H9 (cell line): ENCODE data around the gene IGFALS. TPM values are rescaled to one million over a fixed set of nuclear protein-coding genes. Genes with fewer than 3 reads are reported as not detected.

Experiments
- DNase-seq: peaks from one replicate; pipeline ENCODE4 v3.0.0-alpha.2; 2017
- H2AFZ ChIP-seq: one replicate; pipeline ENCODE4 v1.6.1; 2013; ENCODE audit warnings: mild to moderate bottlenecking, low read length, control low read depth, moderate library complexity
- H2AK5ac ChIP-seq: 2 replicates; pipeline ENCODE4 v1.6.1; 2013; ENCODE audit warnings: low read length, control low read depth, mixed read lengths; ENCODE audit not compliant: insufficient read length
- H2BK120ac ChIP-seq: one replicate; pipeline ENCODE4 v1.6.1; 2013; ENCODE audit warnings: low read depth, mild to moderate bottlenecking, low read length, control low read depth, inconsistent platforms; ENCODE audit not compliant: poor library complexity, severe bottlenecking
- H2BK12ac ChIP-seq: 2 replicates; pipeline ENCODE4 v1.6.1; 2013; ENCODE audit warnings: low read length, control low read depth, mixed read lengths, low read depth; ENCODE audit not compliant: insufficient read length
- H2BK15ac ChIP-seq: 2 replicates; pipeline ENCODE4 v1.6.1; 2013; ENCODE audit warnings: low read depth, low read length, control low read depth
- H2BK20ac ChIP-seq: one replicate; pipeline ENCODE4 v1.6.1; 2013; ENCODE audit warnings: low read depth, mild to moderate bottlenecking, low read length, control low read depth, inconsistent platforms; ENCODE audit not compliant: poor library complexity, severe bottlenecking
- H2BK5ac ChIP-seq: 2 replicates; pipeline ENCODE4 v1.6.1; 2013; ENCODE audit warnings: low read length, control low read depth, mixed read lengths; ENCODE audit not compliant: insufficient read length
- H3K14ac ChIP-seq: 2 replicates; pipeline ENCODE4 v1.6.1; 2013; ENCODE audit warnings: low read length, control low read depth; ENCODE audit not compliant: insufficient read depth
- H3K18ac ChIP-seq: 2 replicates; pipeline ENCODE4 v1.6.1; 2013; ENCODE audit warnings: low read depth, mild to moderate bottlenecking, mixed read lengths, low read length, control low read depth; ENCODE audit not compliant: insufficient read length
- H3K23ac ChIP-seq: 2 replicates; pipeline ENCODE4 v1.6.1; 2013; ENCODE audit warnings: low read length, control low read depth, mixed read lengths, low read depth; ENCODE audit not compliant: insufficient read length
- H3K23me2 ChIP-seq: 2 replicates; pipeline ENCODE4 v1.6.1; 2013; ENCODE audit warnings: low read depth, mild to moderate bottlenecking, mixed read lengths, low read length, control low read depth; ENCODE audit not compliant: insufficient read length, poor library complexity, severe bottlenecking
- H3K27ac ChIP-seq: 2 replicates; pipeline ENCODE4 v1.5.1; 2013; ENCODE audit warnings: low read length, control low read depth, mixed read lengths, low read depth; ENCODE audit not compliant: insufficient read length
- H3K27me3 ChIP-seq: 2 replicates; pipeline ENCODE4 v1.6.1; 2013; ENCODE audit warnings: low read length, control low read depth, inconsistent platforms; ENCODE audit not compliant: insufficient read depth
- H3K4ac ChIP-seq: 2 replicates; pipeline ENCODE4 v1.6.1; 2013; ENCODE audit warnings: low read depth, mild to moderate bottlenecking, control low read depth, inconsistent platforms, low read length, moderate library complexity
- H3K4me1 ChIP-seq: 2 replicates; pipeline ENCODE4 v1.6.1; 2013; ENCODE audit warnings: low read length, control low read depth, inconsistent platforms; ENCODE audit not compliant: insufficient read depth
- H3K4me2 ChIP-seq: 2 replicates; pipeline ENCODE4 v1.6.1; 2013; ENCODE audit warnings: low read length, control low read depth, mixed read lengths; ENCODE audit not compliant: insufficient read length, insufficient read depth
- H3K56ac ChIP-seq: 2 replicates; pipeline ENCODE4 v1.6.1; 2013; ENCODE audit warnings: low read depth, mild to moderate bottlenecking, mixed read lengths, low read length, control low read depth; ENCODE audit not compliant: insufficient read length
- H3K79me1 ChIP-seq: 2 replicates; pipeline ENCODE4 v1.6.1; 2013; ENCODE audit warnings: low read depth, mild to moderate bottlenecking, moderate library complexity, low read length, control low read depth, inconsistent platforms; ENCODE audit not compliant: insufficient read depth, poor library complexity, severe bottlenecking
- H3K79me2 ChIP-seq: 2 replicates; pipeline ENCODE4 v1.6.1; 2013; ENCODE audit warnings: low read length, control low read depth, inconsistent platforms; ENCODE audit not compliant: insufficient read depth
- H3K9ac ChIP-seq: 2 replicates; pipeline ENCODE4 v1.6.1; 2013; ENCODE audit warnings: low read length, control low read depth, mixed read lengths; ENCODE audit not compliant: insufficient read length; ENCODE audit errors: extremely low read depth
- H3K9me3 ChIP-seq: one replicate; pipeline ENCODE4 v1.6.1; 2013; ENCODE audit warnings: low read depth, low read length, inconsistent platforms; ENCODE audit not compliant: control insufficient read depth
- H3T11ph ChIP-seq: one replicate; pipeline ENCODE4 v1.6.1; 2013; ENCODE audit warnings: mild to moderate bottlenecking, low read length, control low read depth, inconsistent platforms
- H4K20me1 ChIP-seq: one replicate; pipeline ENCODE4 v1.6.1; 2013; ENCODE audit not compliant: control insufficient read depth, insufficient read length, insufficient read depth
- H4K5ac ChIP-seq: 2 replicates; pipeline ENCODE4 v1.6.1; 2013; ENCODE audit warnings: low read depth, mild to moderate bottlenecking, mixed read lengths, low read length, control low read depth; ENCODE audit not compliant: insufficient read length
- H4K8ac ChIP-seq: replicated peaks from 2 replicates; pipeline ENCODE4 v1.6.1; 2013; ENCODE audit warnings: low read length, control low read depth, mixed read lengths, low read depth; ENCODE audit not compliant: insufficient read length
- H4K91ac ChIP-seq: 2 replicates; pipeline ENCODE4 v1.6.1; 2013; ENCODE audit warnings: low read depth, mild to moderate bottlenecking, moderate library complexity, mixed read lengths, low read length, control low read depth; ENCODE audit not compliant: insufficient read length
- H3K27ac Mint-ChIP-seq, 3 experiments: 2 replicates in 2 of 3; 3 replicates in 1 of 3; pipeline ENCODE4 v1.8.0; 2020 to 2021; ENCODE audit warnings: mixed read lengths in 3 of 3, mild to moderate bottlenecking in 1 of 3, moderate library complexity in 1 of 3
- H3K27me3 Mint-ChIP-seq: 2 replicates; pipeline ENCODE4 v1.8.0; 2021; ENCODE audit warnings: low read depth, mild to moderate bottlenecking, moderate library complexity, mixed read lengths
- H3K36me3 Mint-ChIP-seq, 3 experiments: 2 replicates in 2 of 3; 3 replicates in 1 of 3; pipeline ENCODE4 v1.8.0; 2020 to 2021; ENCODE audit warnings: low read depth in 3 of 3, mixed read lengths in 3 of 3; ENCODE audit not compliant: insufficient read depth in 1 of 3
- H3K4me1 Mint-ChIP-seq, 2 experiments: 2 replicates each; pipeline ENCODE4 v1.8.0; 2020; ENCODE audit warnings: mixed read lengths in 2 of 2
- H3K4me3 Mint-ChIP-seq, 2 experiments: 2 replicates in 1 of 2; 3 replicates in 1 of 2; pipeline ENCODE4 v1.8.0; 2020 to 2021; ENCODE audit warnings: mild to moderate bottlenecking in 2 of 2, mixed read lengths in 2 of 2, moderate library complexity in 1 of 2
- H3K9me3 Mint-ChIP-seq, 2 experiments: 2 replicates in 1 of 2; 3 replicates in 1 of 2; pipeline ENCODE4 v1.8.0; 2020; ENCODE audit warnings: mild to moderate bottlenecking in 2 of 2, mixed read lengths in 2 of 2, moderate library complexity in 1 of 2
- CTCF ChIP-seq: fragments of 200-600 bp; sonication (generic); conservative IDR thresholded peaks from 3 replicates; pipeline ENCODE4 v1.8.0; 2021; ENCODE audit warnings: antibody characterized with exemption, mild to moderate bottlenecking
- WGBS: extraction: QIAGEN DNeasy Blood & Tissue Kit; methylation state at CpG from one replicate; pipeline ENCODE4 v1.1.7; 2013; ENCODE audit warnings: missing lambda C conversion rate, low lambda C conversion rate, mixed read lengths; ENCODE audit not compliant: insufficient read length; ENCODE audit errors: extremely low coverage; 5-methylcytosine and 5-hydroxymethylcytosine counted together
- total RNA-seq: library from RNA; stranded (reverse); gene quantifications from 2 replicates; pipeline ENCODE4 v1.2.1, GENCODE V29; 2021

The IGFALS gene
- total RNA-seq, 1 experiment from 2014 or later = not detected

- H3K9me3 ChIP-seq = no peaks in the 10 kb centered on the region
- Mint-ChIP-seq H3K4me3 (no peak overlapping the region), H3K9me3 (peaks cover 13 to 15% of the 10 kb centered on the region in 2 experiments), H3K36me3 (peaks cover 10 to 15% (median 14%) of the 10 kb centered on the region in 3 experiments), H3K27me3 (no peaks in the 10 kb centered on the region), H3K27ac (no peak overlapping the region), H3K4me1 (no peaks in the 10 kb centered on the region)
- no peaks in the 10 kb centered on the region for H3K79me1 ChIP-seq
- H3K4me2 ChIP-seq = no peak overlapping the region
- no peak for DNase-seq
- H4K91ac ChIP-seq = no peak overlapping the region
- H3K23ac ChIP-seq = no peak overlapping the region
- H3T11ph ChIP-seq = no peak overlapping the region
- H3K14ac ChIP-seq = no peak overlapping the region
- no peak overlapping the region for H3K9ac ChIP-seq
- no peaks in the 10 kb centered on the region for H3K4me1 ChIP-seq
- H4K5ac ChIP-seq = no peak overlapping the region
- no peak overlapping the region for H3K4ac ChIP-seq
- no peak overlapping the region for H2BK120ac ChIP-seq
- H3K18ac ChIP-seq = no peak overlapping the region
- no peak for TF ChIP-seq CTCF
- H3K56ac ChIP-seq = no peak overlapping the region
- H2BK5ac ChIP-seq = no peak overlapping the region
- H2BK20ac ChIP-seq = no peak overlapping the region
- no peaks in the 10 kb centered on the region for H4K20me1 ChIP-seq
- no peaks in the 10 kb centered on the region for H3K79me2 ChIP-seq
- H3K23me2 ChIP-seq = no peaks in the 10 kb centered on the region
- H4K8ac ChIP-seq = no peak overlapping the region
- H2BK15ac ChIP-seq = no peak overlapping the region
- no CpG with 5 or more reads among the region's 33 CpGs for WGBS
- H2BK12ac ChIP-seq = no peak overlapping the region
- H3K27ac ChIP-seq = no peak overlapping the region
- H2AFZ ChIP-seq = no peak overlapping the region
- H3K27me3 ChIP-seq = no peaks in the 10 kb centered on the region
- H2AK5ac ChIP-seq = no peak overlapping the region
Measured at GRCh38 chr16:1792836-1793577, 498 bp downstream of the IGFALS start.
